PFSK-1 (cell line): ENCODE results near the gene SFRP5.

ENCODE experiments used
- FOXP2 ChIP-seq: optimal IDR thresholded peaks from 2 replicates; pipeline ENCODE3; 2011; ENCODE audit warnings: borderline replicate concordance, control low read depth, inconsistent platforms; ENCODE audit not compliant: insufficient read depth; ENCODE audit errors: extremely low read length, extremely low read depth
- POLR2AphosphoS5 ChIP-seq: IDR thresholded peaks from 2 replicates; pipeline ENCODE4 v1.6.1; 2012; ENCODE audit warnings: low read depth, mild to moderate bottlenecking, control low read depth, low read length, moderate library complexity
- REST ChIP-seq, 2 experiments: IDR thresholded peaks; 2 replicates each; pipeline versions ENCODE4 v1.6.1 to v1.8.0; 2011 to 2012; ENCODE audit warnings: low read depth in 2 of 2, low read length in 2 of 2, control low read depth in 1 of 2, inconsistent platforms in 1 of 2, mild to moderate bottlenecking in 1 of 2, moderate library complexity in 1 of 2; ENCODE audit not compliant: insufficient read depth in 1 of 2

DNA sequence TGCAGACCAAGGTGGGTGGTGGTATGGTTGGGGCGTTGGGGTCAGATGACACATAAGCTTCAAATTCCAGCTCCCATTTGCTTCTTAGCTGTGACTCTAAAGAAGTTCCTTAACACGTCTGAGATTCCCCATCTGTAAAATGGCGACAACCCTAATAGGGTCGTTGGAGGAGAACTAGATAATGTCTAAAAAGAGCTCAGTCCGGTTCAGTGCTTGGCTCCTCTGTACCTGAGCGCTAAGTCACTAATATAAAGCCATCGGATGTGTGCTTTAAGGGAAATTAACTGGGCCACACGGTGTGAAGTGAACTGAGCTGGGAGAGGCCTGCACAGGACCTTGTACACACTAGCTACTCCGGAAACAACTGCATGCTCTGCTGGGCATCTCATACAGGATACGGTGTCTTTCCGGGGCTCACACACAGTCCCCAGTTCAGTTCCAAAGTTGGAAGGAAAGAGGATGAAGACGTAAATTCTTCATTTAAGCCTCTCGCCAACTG is 35.3 kb downstream of the SFRP5 start:
- TF ChIP-seq POLR2AphosphoS5 (no peak), REST (IDR thresholded peaks at IDR 0.05; ENCODE audit: insufficient read depth in 1 of 2, low read depth in 2 of 2, low read length in 2 of 2) (no peak), FOXP2 (no peak)
